IMR-90 (cell line): ENCODE data around the gene COL9A3. TPM values are rescaled to one million over a fixed set of nuclear protein-coding genes. Genes with fewer than 3 reads are reported as not detected.

Source experiments
- ATAC-seq: fragments of 200-7000 bp; cut with Tn5 transposase; 2 replicates; pipeline ENCODE4 v1.9.1; 2020; ENCODE audit warnings: low read depth, mild to moderate bottlenecking, moderate library complexity
- BruUV-seq: library from RNA; stranded (reverse); fragments of 400-500 nt; replicated peaks from 2 replicates; lab custom pipeline; 2021; lab: Mats Ljungman, UMichigan
- CTCF ChIA-PET: fragments of 300-600 bp; formaldehyde crosslinking; extraction: SDS; loops from one replicate; lab custom pipeline; 2021; ENCODE audit warnings: antibody characterized with exemption; lab: Yijun Ruan, JAX
- POLR2A ChIA-PET: fragments of 300-600 bp; sonication (Branson Sonifier 250); formaldehyde crosslinking; loops from one replicate; lab custom pipeline; 2022; ENCODE audit warnings: antibody characterized with exemption; ENCODE audit not compliant: unreplicated experiment; lab: Charles Lee
- DNase-seq: peaks from one replicate; pipeline ENCODE4 v3.0.0; 2013
- H2AFZ ChIP-seq: replicated peaks from 2 replicates; pipeline ENCODE3; 2013; ENCODE audit warnings: low read length, mild to moderate bottlenecking; ENCODE audit not compliant: poor library complexity
- H2AK5ac ChIP-seq: 2 replicates; pipeline ENCODE4 v1.6.1; 2013; ENCODE audit warnings: low read depth, low read length, inconsistent platforms
- H2AK9ac ChIP-seq: replicated peaks from 2 replicates; pipeline ENCODE3; 2013; ENCODE audit warnings: mild to moderate bottlenecking, low read depth, low read length, moderate library complexity; ENCODE audit not compliant: poor library complexity
- H2BK120ac ChIP-seq: 2 replicates; pipeline ENCODE4 v1.6.1; 2013; ENCODE audit warnings: low read depth, low read length, inconsistent platforms
- H2BK15ac ChIP-seq: 3 replicates; pipeline ENCODE4 v1.6.1; 2013; ENCODE audit warnings: low read depth, low read length, inconsistent platforms
- H2BK20ac ChIP-seq: 2 replicates; pipeline ENCODE4 v1.6.1; 2013; ENCODE audit warnings: low read depth, mild to moderate bottlenecking, inconsistent platforms, low read length, moderate library complexity
- H2BK5ac ChIP-seq: 2 replicates; pipeline ENCODE4 v1.6.1; 2013; ENCODE audit warnings: mild to moderate bottlenecking, low read depth, low read length, inconsistent platforms; ENCODE audit not compliant: poor library complexity, severe bottlenecking
- H3K14ac ChIP-seq: replicated peaks from 2 replicates; pipeline ENCODE4 v1.6.1; 2013; ENCODE audit warnings: low read depth, low read length, inconsistent platforms
- H3K18ac ChIP-seq: 2 replicates; pipeline ENCODE4 v1.6.1; 2013; ENCODE audit warnings: low read depth, low read length, control low read depth
- H3K23ac ChIP-seq: 2 replicates; pipeline ENCODE4 v1.6.1; 2013; ENCODE audit warnings: low read depth, low read length, inconsistent platforms
- H3K27ac ChIP-seq: 2 replicates; pipeline ENCODE4 v1.5.1; 2013; ENCODE audit warnings: mild to moderate bottlenecking, control low read depth, low read length; ENCODE audit not compliant: insufficient read depth
- H3K27me3 ChIP-seq: 2 replicates; pipeline ENCODE4 v1.6.1; 2013; ENCODE audit warnings: low read length; ENCODE audit not compliant: control insufficient read depth, insufficient read depth
- H3K36me3 ChIP-seq: 2 replicates; pipeline ENCODE4 v1.6.1; 2013; ENCODE audit warnings: low read length, mixed read lengths; ENCODE audit not compliant: control insufficient read depth, insufficient read depth
- H3K4ac ChIP-seq: 2 replicates; pipeline ENCODE4 v1.6.1; 2013; ENCODE audit warnings: low read depth, low read length, inconsistent platforms
- H3K4me1 ChIP-seq: 2 replicates; pipeline ENCODE4 v1.6.1; 2013; ENCODE audit warnings: low read length, mixed read lengths; ENCODE audit not compliant: control insufficient read depth, insufficient read depth
- H3K4me2 ChIP-seq: 2 replicates; pipeline ENCODE4 v1.6.1; 2013; ENCODE audit warnings: low read depth, mild to moderate bottlenecking, control low read depth, low read length, moderate library complexity
- H3K4me3 ChIP-seq: 2 replicates; pipeline ENCODE4 v1.5.1; 2013; ENCODE audit warnings: low read depth, mild to moderate bottlenecking, control low read depth, low read length, moderate library complexity; ENCODE audit not compliant: insufficient read depth
- H3K56ac ChIP-seq: 2 replicates; pipeline ENCODE4 v1.6.1; 2013; ENCODE audit warnings: low read length, inconsistent platforms; ENCODE audit not compliant: insufficient read depth; ENCODE audit errors: extremely low read depth
- H3K79me1 ChIP-seq, 2 experiments: 2 replicates each; pipeline ENCODE4 v1.6.1; 2013; ENCODE audit warnings: low read length in 2 of 2, inconsistent platforms in 1 of 2, low read depth in 1 of 2
- H3K9ac ChIP-seq: 2 replicates; pipeline ENCODE4 v1.6.1; 2013; ENCODE audit warnings: low read depth, low read length, control low read depth
- H3K9me1 ChIP-seq: 2 replicates; pipeline ENCODE4 v1.6.1; 2013; ENCODE audit warnings: low read length, inconsistent platforms; ENCODE audit not compliant: insufficient read depth
- H3K9me3 ChIP-seq: 2 replicates; pipeline ENCODE4 v1.6.1; 2013; ENCODE audit warnings: low read length; ENCODE audit not compliant: control insufficient read depth, insufficient read depth
- H4K20me1 ChIP-seq: 2 replicates; pipeline ENCODE4 v1.6.1; 2013; ENCODE audit warnings: low read length, inconsistent platforms; ENCODE audit not compliant: insufficient read depth
- H4K5ac ChIP-seq: 2 replicates; pipeline ENCODE4 v1.6.1; 2013; ENCODE audit warnings: mild to moderate bottlenecking, low read depth, low read length, control low read depth
- H4K8ac ChIP-seq, 2 experiments: 2 replicates each; pipeline ENCODE4 v1.6.1; 2013; ENCODE audit warnings: low read depth in 2 of 2, low read length in 2 of 2, control low read depth in 1 of 2, inconsistent platforms in 1 of 2
- H4K91ac ChIP-seq: 2 replicates; pipeline ENCODE4 v1.6.1; 2013; ENCODE audit warnings: low read depth, low read length, inconsistent platforms; ENCODE audit not compliant: insufficient read depth
- BHLHE40 ChIP-seq: fragments of 150-350 bp; IDR thresholded peaks from 2 replicates; pipeline ENCODE4 v1.6.1; 2016; ENCODE audit warnings: mild to moderate bottlenecking, low read depth, low read length
- CEBPB ChIP-seq: IDR thresholded peaks from 2 replicates; pipeline ENCODE4 v1.6.1; 2012; ENCODE audit warnings: low read depth, low read length, improper control_type of control experiment
- CHD1 ChIP-seq: IDR thresholded peaks from 2 replicates; pipeline ENCODE4 v1.6.1; 2012; ENCODE audit warnings: low read depth, low read length, improper control_type of control experiment
- MAFK ChIP-seq: IDR thresholded peaks from 2 replicates; pipeline ENCODE4 v1.6.1; 2012; ENCODE audit warnings: low read depth, low read length, improper control_type of control experiment
- MAZ ChIP-seq: IDR thresholded peaks from 2 replicates; pipeline ENCODE4 v1.6.1; 2012; ENCODE audit warnings: low read depth, mild to moderate bottlenecking, low read length, improper control_type of control experiment, moderate library complexity, borderline replicate concordance
- MXI1 ChIP-seq: IDR thresholded peaks from 2 replicates; pipeline ENCODE4 v1.6.1; 2012; ENCODE audit warnings: low read depth, mild to moderate bottlenecking, low read length, moderate library complexity, borderline replicate concordance
- NFE2L2 ChIP-seq: fragments of 150-350 bp; IDR thresholded peaks from 2 replicates; pipeline ENCODE4 v1.6.1; 2016; ENCODE audit warnings: low read depth, mild to moderate bottlenecking, low read length
- POLR2A ChIP-seq: IDR thresholded peaks from 2 replicates; pipeline ENCODE4 v1.6.1; 2012; ENCODE audit warnings: mild to moderate bottlenecking, low read depth, low read length
- RAD21 ChIP-seq: IDR thresholded peaks from 2 replicates; pipeline ENCODE4 v1.6.1; 2012; ENCODE audit warnings: low read length, improper control_type of control experiment
- RCOR1 ChIP-seq: IDR thresholded peaks from 2 replicates; pipeline ENCODE4 v1.6.1; 2012; ENCODE audit warnings: mild to moderate bottlenecking, low read length, improper control_type of control experiment; ENCODE audit not compliant: insufficient replicate concordance
- RFX5 ChIP-seq: IDR thresholded peaks from 2 replicates; pipeline ENCODE4 v1.8.0; 2012; ENCODE audit warnings: low read depth, mild to moderate bottlenecking, low read length, moderate library complexity
- SMC3 ChIP-seq: fragments of 150-350 bp; IDR thresholded peaks from 2 replicates; pipeline ENCODE4 v1.6.1; 2016; ENCODE audit warnings: low read depth, mild to moderate bottlenecking, antibody characterized with exemption, low read length, moderate library complexity
- WGBS, 2 experiments: methylation state at CpG; one replicate each; pipeline versions ENCODE4 v1.1.5 to v1.1.7; 2013; ENCODE audit warnings: missing lambda C conversion rate in 2 of 2; ENCODE audit not compliant: insufficient read length in 1 of 2; ENCODE audit errors: extremely low coverage in 2 of 2; 5-methylcytosine and 5-hydroxymethylcytosine counted together
- dilution Hi-C: fragments of 300-500 bp; cut with HindIII; formaldehyde crosslinking; loops from one replicate; pipeline ENCODE4 v1.14.3; 2018; ENCODE audit warnings: low sequenced_read_pairs; ENCODE audit not compliant: unreplicated experiment
- in situ Hi-C: fragments of 300-500 bp; cut with MboI; formaldehyde crosslinking; loops from 3 replicates; pipeline ENCODE4 v1.14.3; 2019; ENCODE audit warnings: low sequenced_read_pairs, inconsistent platforms, mixed read lengths
- intact Hi-C: fragments of 100-400 bp; cut with micrococcal nuclease; formaldehyde crosslinking; loops from 2 replicates; pipeline ENCODE4 v1.10.0; 2022
- polyA plus RNA-seq, 3 experiments: library from polyadenylated mRNA; depleted of rRNA; stranded (reverse); fragments of >200 nt; gene quantifications; 2 replicates each; pipeline ENCODE4 v1.2.3, GENCODE V29; 2012; ENCODE audit warnings: low replicate concordance in 1 of 3
- total RNA-seq: library from RNA; depleted of rRNA; stranded (reverse); fragments of >200 nt; gene quantifications from 2 replicates; pipeline ENCODE4 v1.2.3, GENCODE V29; 2012
- TF ChIP-seq, protein P1 (sequence below): fragments of 150-350 bp; IDR thresholded peaks from 2 replicates; pipeline ENCODE4 v1.6.1; 2016; ENCODE audit warnings: low read depth, mild to moderate bottlenecking, low read length, moderate library complexity, borderline replicate concordance
- TF ChIP-seq, protein P2 (sequence below): fragments of 150-350 bp; IDR thresholded peaks from 2 replicates; pipeline ENCODE4 v1.6.1; 2017; ENCODE audit warnings: mild to moderate bottlenecking, antibody characterized with exemption, low read length, low read depth
- TF ChIP-seq, protein P3 (sequence below): conservative IDR thresholded peaks from 2 replicates; pipeline ENCODE4 v1.5.1; 2012; ENCODE audit warnings: mild to moderate bottlenecking, low read depth, low read length, improper control_type of control experiment

COL9A3 gene
- total and polyA plus RNA-seq, 2 of the 4 experiments (the other 2 are of a cell fraction) = 0.36 to 1.4 TPM

DNA sequence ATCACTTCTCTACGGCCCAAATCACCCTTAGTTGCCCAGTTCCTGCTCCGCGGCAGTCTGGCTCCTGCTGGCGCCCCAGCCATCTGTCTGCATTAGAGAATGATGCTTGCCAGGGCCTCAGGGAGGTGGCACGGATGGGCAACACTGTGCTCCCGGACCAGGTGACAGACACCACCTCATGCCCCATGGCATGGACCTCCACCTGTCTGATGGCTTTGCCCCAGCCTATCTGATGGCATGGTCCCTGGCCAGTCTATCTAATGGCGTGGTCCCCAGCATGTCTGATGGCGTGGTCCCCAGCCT is 39.4 kb upstream of the COL9A3 start (continued):
- TF ChIP-seq RFX5 (no peak), RCOR1 (no peak)

DNA sequence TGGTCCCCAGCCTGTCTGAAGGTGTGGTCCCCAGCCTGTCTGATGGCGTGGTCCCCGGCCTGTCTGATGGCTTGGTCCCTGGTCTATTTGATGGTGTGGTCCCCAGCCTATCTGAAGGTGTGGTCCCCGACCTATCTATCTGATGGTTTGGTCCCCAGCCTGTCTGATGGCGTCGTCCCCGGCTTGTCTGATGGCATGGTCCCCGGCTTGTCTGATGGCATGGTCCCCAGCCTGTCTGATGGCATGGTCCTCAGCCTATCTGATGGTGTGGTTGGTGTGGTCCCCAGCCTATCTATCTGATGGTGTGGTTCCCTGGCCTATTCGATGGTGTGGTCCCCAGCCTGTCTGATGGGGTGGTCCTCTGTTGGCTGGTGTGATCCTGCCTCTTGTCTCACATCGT is 38.8 kb upstream of the COL9A3 start:
- no peak overlapping the region for H3K14ac ChIP-seq
- H2BK5ac ChIP-seq = no peak overlapping the region
- DNase-seq = no peak
- H3K79me1 ChIP-seq = no peaks in the 10 kb centered on the region
- H3K4ac ChIP-seq = no peak overlapping the region
- H4K5ac ChIP-seq = no peak overlapping the region
- CTCF ChIA-PET = no interaction called here
- no peak overlapping the region for H3K4me2 ChIP-seq
- intact Hi-C loops (no loop called here), dilution Hi-C loops (no loop called here), in situ Hi-C loops (no loop called here)
- no peak overlapping the region for H2AFZ ChIP-seq
- TF ChIP-seq SMC3 (no peak), RFX5 (no peak), RCOR1 (no peak), MXI1 (no peak), CEBPB (no peak), CHD1 (no peak), MAZ (no peak), RAD21 (no peak), NFE2L2 (no peak), BHLHE40 (no peak), MAFK (no peak), POLR2A (no peak)
- TF ChIP-seq, protein P1, sequence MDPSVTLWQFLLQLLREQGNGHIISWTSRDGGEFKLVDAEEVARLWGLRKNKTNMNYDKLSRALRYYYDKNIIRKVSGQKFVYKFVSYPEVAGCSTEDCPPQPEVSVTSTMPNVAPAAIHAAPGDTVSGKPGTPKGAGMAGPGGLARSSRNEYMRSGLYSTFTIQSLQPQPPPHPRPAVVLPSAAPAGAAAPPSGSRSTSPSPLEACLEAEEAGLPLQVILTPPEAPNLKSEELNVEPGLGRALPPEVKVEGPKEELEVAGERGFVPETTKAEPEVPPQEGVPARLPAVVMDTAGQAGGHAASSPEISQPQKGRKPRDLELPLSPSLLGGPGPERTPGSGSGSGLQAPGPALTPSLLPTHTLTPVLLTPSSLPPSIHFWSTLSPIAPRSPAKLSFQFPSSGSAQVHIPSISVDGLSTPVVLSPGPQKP = no peak
- TF ChIP-seq, protein P2, sequence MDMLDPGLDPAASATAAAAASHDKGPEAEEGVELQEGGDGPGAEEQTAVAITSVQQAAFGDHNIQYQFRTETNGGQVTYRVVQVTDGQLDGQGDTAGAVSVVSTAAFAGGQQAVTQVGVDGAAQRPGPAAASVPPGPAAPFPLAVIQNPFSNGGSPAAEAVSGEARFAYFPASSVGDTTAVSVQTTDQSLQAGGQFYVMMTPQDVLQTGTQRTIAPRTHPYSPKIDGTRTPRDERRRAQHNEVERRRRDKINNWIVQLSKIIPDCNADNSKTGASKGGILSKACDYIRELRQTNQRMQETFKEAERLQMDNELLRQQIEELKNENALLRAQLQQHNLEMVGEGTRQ = no peak
- TF ChIP-seq, protein P3, sequence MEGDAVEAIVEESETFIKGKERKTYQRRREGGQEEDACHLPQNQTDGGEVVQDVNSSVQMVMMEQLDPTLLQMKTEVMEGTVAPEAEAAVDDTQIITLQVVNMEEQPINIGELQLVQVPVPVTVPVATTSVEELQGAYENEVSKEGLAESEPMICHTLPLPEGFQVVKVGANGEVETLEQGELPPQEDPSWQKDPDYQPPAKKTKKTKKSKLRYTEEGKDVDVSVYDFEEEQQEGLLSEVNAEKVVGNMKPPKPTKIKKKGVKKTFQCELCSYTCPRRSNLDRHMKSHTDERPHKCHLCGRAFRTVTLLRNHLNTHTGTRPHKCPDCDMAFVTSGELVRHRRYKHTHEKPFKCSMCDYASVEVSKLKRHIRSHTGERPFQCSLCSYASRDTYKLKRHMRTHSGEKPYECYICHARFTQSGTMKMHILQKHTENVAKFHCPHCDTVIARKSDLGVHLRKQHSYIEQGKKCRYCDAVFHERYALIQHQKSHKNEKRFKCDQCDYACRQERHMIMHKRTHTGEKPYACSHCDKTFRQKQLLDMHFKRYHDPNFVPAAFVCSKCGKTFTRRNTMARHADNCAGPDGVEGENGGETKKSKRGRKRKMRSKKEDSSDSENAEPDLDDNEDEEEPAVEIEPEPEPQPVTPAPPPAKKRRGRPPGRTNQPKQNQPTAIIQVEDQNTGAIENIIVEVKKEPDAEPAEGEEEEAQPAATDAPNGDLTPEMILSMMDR = no peak
- H3K9ac ChIP-seq = no peak overlapping the region
- H4K8ac ChIP-seq = no peak overlapping the region
- H3K27ac ChIP-seq = no peak overlapping the region
- H3K4me3 ChIP-seq = no peak overlapping the region
- H4K91ac ChIP-seq = no peak overlapping the region
- no peak overlapping the region for H3K23ac ChIP-seq
- POLR2A ChIA-PET = no interaction called here
- peaks cover 2% of the 10 kb centered on the region; the same call in 1 of the 2 replicates for H3K27me3 ChIP-seq
- no peaks in the 10 kb centered on the region for H3K9me3 ChIP-seq
- peaks cover 3% of the 10 kb centered on the region; the same call in 1 of the 2 replicates for H3K4me1 ChIP-seq
- H3K36me3 ChIP-seq = no peaks in the 10 kb centered on the region
- no peaks in the 10 kb centered on the region; the same call in 1 of the 2 replicates for H3K9me1 ChIP-seq
- H2AK9ac ChIP-seq = no peak overlapping the region
- no peak for ATAC-seq
- no peaks in the 10 kb centered on the region for H4K20me1 ChIP-seq
- no peak overlapping the region for H3K56ac ChIP-seq
- no TSS peak for BruUV-seq
- no peak overlapping the region for H2AK5ac ChIP-seq
- no peak overlapping the region for H2BK120ac ChIP-seq
- WGBS, 2 experiments = 86% methylated on average over 8 of the region's 9 CpGs; no CpG with 5 or more reads in 1 of the 2 experiments
- H2BK20ac ChIP-seq = no peak overlapping the region
- H3K18ac ChIP-seq = no peak overlapping the region
- no peak overlapping the region for H2BK15ac ChIP-seq
